WI38 (cell line): ENCODE measurements around the gene LIMD2.
"Not testable (repeated sequence)": the region's sequence is repeated elsewhere in the genome, so short reads cannot be mapped to it uniquely, and the experiment has no call there.

Source experiments
- H3K4me3 ChIP-seq: 2 replicates; pipeline ENCODE4 v1.5.1; 2011; ENCODE audit warnings: low read depth, mild to moderate bottlenecking, control low read depth, low read length
- TF ChIP-seq, protein P1 (sequence below): IDR thresholded peaks from 2 replicates; pipeline ENCODE4 v1.5.1; 2012; ENCODE audit warnings: low read depth, mild to moderate bottlenecking, control low read depth, low read length

LIMD2 gene

DNA sequence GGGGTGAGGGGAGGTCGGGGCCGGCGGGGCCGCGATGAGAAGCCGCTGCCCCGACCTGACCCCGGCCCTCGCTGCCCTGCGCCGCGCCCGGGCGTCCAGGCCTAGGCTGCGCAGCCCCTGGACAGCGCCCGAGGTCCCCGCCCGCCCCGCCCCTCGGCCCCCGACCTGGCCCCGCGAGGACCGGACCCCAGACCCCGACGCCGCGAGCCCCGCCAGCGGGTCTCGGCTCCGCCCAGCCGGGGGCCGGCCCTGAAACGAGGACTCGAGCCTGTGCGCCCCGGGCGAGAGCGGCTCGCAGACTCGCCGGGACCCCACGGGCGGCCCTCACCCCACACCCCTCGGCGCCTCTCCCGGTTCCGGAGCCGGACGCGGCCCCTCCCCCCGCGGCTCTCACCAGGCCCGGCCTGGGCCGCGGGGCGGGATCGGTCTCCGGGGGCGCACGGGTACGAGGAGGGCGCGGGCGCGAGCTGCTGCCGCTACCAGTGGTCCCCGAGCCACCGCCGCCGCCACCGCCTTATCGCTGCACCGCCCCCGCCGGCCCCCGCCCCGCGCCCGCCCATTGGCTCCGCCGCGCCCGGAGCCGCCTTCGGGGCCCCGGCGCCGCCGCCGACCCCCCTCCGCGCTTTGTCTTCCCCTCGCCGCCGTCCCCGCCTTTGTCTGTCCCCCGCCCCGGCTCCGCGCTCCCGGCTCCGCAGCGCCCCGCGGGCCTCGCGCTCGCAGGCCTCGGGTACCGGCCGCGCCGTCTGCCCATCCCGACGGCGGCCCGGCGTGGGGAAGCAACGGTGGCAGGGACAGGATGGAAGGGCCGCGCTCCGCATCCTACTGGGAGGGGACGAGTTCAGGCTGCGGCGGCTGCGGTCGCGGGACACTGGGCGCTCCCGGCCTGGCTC lies at the start of gene LIMD2:
LIMD2 (minus strand) TSS at position 488 of the 890 bp plus-strand sequence. CDS start 827 bp downstream, outside the sequence.
- TF ChIP-seq, protein P1, sequence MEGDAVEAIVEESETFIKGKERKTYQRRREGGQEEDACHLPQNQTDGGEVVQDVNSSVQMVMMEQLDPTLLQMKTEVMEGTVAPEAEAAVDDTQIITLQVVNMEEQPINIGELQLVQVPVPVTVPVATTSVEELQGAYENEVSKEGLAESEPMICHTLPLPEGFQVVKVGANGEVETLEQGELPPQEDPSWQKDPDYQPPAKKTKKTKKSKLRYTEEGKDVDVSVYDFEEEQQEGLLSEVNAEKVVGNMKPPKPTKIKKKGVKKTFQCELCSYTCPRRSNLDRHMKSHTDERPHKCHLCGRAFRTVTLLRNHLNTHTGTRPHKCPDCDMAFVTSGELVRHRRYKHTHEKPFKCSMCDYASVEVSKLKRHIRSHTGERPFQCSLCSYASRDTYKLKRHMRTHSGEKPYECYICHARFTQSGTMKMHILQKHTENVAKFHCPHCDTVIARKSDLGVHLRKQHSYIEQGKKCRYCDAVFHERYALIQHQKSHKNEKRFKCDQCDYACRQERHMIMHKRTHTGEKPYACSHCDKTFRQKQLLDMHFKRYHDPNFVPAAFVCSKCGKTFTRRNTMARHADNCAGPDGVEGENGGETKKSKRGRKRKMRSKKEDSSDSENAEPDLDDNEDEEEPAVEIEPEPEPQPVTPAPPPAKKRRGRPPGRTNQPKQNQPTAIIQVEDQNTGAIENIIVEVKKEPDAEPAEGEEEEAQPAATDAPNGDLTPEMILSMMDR: no peak
- H3K4me3 ChIP-seq: peak within 1 kb of the TSS; percentile 62

DNA sequence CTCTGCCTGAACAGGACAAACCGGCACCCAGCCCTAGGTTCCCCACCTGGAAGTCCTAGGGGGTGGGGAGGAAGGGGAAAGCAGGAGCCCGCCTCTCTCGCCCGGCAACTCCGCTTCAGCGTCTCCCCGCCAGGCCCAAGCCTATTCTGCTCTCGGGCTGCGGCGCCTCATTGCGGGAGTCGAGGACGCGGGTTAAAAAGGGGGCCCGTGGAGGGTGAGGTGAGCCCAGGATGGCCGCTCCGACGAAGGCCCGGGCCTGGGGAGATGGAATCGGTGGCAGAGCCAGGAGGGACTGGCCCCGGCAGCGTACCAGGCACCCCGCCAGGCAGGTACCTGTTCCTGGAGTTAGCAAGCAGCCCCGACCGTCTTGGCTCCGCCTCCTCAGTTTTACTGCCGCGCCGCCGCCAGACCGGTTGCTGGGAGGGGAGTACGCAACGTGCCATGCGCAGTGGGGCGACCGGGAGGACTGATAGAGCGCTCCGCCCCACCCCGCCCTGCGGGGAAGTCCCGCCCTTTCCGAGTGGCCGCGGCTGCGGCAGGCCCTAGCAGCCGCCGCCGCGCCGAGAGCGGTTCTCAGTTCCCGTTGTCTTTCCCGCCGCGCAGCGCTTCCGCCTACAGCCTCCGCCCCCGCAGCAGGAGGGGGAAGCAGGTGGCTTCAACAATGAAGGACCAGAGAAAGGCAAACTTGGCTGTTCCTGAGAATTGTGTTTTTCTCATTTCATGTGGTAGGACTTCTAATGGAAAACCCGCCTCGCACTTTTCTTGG lies 41.7 kb upstream of the LIMD2 start, which contains the start of gene STRADA:
STRADA (minus strand) TSS at position 392 of the 766 bp plus-strand sequence. CDS start 13,430 bp downstream, outside the sequence.
- TF ChIP-seq, protein P1: no peak
- H3K4me3 ChIP-seq: peak within 1 kb of the TSS; percentile 93

GRCh38 chr17:63741143-63741407 lies 41.1 kb upstream of the LIMD2 start:
- TF ChIP-seq, protein P1: no peak
- peak overlapping the region; percentile 93 for H3K4me3 ChIP-seq

GRCh38 chr17:63740464-63741142 lies 40.7 kb upstream of the LIMD2 start:
- TF ChIP-seq, protein P1: no peak

DNA sequence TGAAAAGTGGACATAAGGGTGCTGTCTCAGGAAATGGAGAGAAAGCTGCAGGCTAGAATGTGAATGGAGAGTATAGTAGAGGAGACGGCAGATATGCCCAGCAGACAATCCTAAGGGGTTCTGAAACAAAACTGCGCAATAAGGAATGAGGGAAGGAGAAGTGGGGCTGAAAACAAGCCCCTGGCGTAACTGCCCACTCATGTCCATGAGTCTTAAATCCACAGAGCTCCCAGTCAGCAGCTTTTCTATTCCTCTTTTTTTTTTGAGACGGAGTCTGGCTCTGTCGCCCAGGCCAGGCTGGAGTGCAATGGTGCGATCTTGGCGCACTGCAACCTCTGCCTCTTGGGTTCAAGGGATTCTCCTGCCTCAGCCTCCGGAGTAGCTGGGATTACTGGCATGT lies 35.8 kb upstream of the LIMD2 start:
- TF ChIP-seq, protein P1: no peak
- H3K4me3 ChIP-seq: no peak overlapping the region

More at GRCh38 chr17:63740464-63741142, 40.7 kb upstream of the LIMD2 start:
- peak overlapping the region; percentile 93 for H3K4me3 ChIP-seq

DNA sequence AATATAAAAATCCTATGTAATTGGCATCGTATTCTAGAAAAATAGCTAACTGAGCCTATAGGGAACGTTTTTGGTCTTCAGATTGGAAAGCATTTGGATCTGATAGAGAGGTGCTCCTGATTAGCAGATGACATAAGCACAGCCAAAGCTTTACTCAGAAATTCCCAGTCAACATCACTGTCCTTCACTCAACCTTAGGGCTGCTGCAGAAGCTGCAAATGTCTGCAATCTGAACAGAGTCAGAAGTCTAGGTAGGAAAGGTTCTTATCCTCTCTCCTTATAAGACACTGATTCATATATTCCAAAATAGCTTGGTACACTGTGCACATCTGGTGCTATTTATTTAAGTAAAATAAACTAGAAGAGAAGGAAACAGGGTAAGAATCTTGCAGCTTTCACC lies 22.5 kb upstream of the LIMD2 start:
- TF ChIP-seq, protein P1: no peak
- no peak overlapping the region for H3K4me3 ChIP-seq

DNA sequence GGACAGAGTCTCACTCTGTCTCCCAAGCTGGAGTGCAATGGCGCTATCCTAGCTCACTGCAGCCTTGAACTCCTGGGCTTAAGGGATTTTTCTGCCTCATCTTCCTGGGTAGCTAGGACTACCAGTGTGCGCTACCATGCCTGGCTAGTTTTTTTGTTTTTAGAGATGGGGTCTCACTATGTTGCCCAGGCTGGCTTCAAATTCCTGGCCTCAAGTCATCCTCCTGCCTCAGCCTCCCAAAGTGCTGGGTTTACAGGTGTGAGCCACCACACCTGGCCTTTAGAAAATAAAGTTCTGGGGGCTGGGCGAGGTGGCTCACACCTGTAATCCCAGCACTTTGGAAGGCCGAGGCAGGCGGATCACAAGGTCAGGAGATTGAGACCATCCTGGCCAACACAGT lies 20.3 kb upstream of the LIMD2 start:
- H3K4me3 ChIP-seq: not testable (repeated sequence)
